GM12878 (cell line): Measurements from ENCODE around the gene TACC3.

Experiments used
- CTCF ChIP-seq, 3 experiments: IDR thresholded peaks in 2 of 3; conservative IDR thresholded peaks in 1 of 3; 2 replicates each; pipeline ENCODE4 v1.5.1; 2011; ENCODE audit warnings: low read depth in 3 of 3, low read length in 3 of 3, mild to moderate bottlenecking in 3 of 3, control low read depth in 2 of 3, moderate library complexity in 2 of 3, inconsistent platforms in 1 of 3, mixed read lengths in 1 of 3; ENCODE audit not compliant: control insufficient read depth in 2 of 3, insufficient read depth in 1 of 3; ENCODE audit errors: extremely low read depth in 1 of 3
- ESRRA ChIP-seq: IDR thresholded peaks from 2 replicates; pipeline ENCODE4 v1.6.1; 2012; ENCODE audit warnings: mild to moderate bottlenecking, low read length, improper control_type of control experiment
- HDAC6 ChIP-seq: fragments of 200-600 bp; sonication (generic); IDR thresholded peaks from one replicate; pipeline ENCODE4 v1.8.0; 2017; ENCODE audit warnings: antibody characterized with exemption; ENCODE audit not compliant: unreplicated experiment
- IRF4 ChIP-seq: IDR thresholded peaks from 2 replicates; pipeline ENCODE4 v1.6.1; 2011; ENCODE audit warnings: low read depth, low read length
- TCF7 ChIP-seq: IDR thresholded peaks from 2 replicates; pipeline ENCODE4 v1.6.1; 2014; ENCODE audit warnings: antibody characterized with exemption, borderline replicate concordance
- TF ChIP-seq, protein P1 (sequence below): IDR thresholded peaks from 2 replicates; pipeline ENCODE4 v1.6.1; 2011; ENCODE audit warnings: low read depth, low read length, improper control_type of control experiment, borderline replicate concordance

DNA sequence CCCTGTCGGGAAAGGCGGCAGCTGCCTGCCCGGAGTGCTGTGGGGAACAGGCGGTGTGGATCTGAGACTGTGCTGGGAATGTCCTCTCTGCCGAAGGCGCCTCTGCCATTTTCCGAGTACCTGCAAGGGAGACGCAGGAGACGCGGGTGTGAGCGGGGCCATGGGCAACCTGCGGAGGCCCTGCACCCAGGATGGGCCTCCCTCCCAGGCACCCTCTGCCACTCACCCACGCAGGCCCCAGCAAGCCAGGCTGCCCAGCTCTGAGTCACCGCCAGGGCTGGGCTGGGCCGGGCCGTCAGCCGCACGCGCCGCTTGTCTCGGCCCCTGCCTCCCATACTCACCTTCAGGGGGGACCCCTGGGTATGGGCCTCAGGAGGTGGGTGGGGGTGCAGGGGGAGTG is 68.2 kb downstream of the TACC3 start:
- TF ChIP-seq ESRRA, result no peak
- no peak for TF ChIP-seq IRF4
- TF ChIP-seq, protein P1, sequence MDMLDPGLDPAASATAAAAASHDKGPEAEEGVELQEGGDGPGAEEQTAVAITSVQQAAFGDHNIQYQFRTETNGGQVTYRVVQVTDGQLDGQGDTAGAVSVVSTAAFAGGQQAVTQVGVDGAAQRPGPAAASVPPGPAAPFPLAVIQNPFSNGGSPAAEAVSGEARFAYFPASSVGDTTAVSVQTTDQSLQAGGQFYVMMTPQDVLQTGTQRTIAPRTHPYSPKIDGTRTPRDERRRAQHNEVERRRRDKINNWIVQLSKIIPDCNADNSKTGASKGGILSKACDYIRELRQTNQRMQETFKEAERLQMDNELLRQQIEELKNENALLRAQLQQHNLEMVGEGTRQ, result no peak
- TF ChIP-seq TCF7, result no peak
- no peak for TF ChIP-seq HDAC6
- TF ChIP-seq CTCF (IDR thresholded peaks at IDR 0.05 in 2 of 3, conservative IDR thresholded peaks at IDR 0.05 in 1 of 3; ENCODE audit: control insufficient read depth in 2 of 3, extremely low read depth in 1 of 3, insufficient read depth in 1 of 3, low read depth in 3 of 3, low read length in 3 of 3), result no peak
